Measurements from ENCODE around the gene IGF2.

- TF ChIP-seq ZNF776 (tag by site-specific recombination; IDR thresholded peaks at IDR 0.05; ENCODE audit: borderline replicate concordance) (no peak), CTCF (tag by site-specific recombination; IDR thresholded peaks at IDR 0.05) (no peak), ZNF10 (tag by site-specific recombination; IDR thresholded peaks at IDR 0.05) (no peak), ZBTB26 (tag by site-specific recombination; optimal IDR thresholded peaks at IDR 0.05) (no peak), TCF7L2 (IDR thresholded peaks at IDR 0.05; ENCODE audit: borderline replicate concordance, low read depth, low read length) (no peak), ATF2 (tag by site-specific recombination; IDR thresholded peaks at IDR 0.05; ENCODE audit: low read depth) (no peak), ZNF133 (tag by site-specific recombination; IDR thresholded peaks at IDR 0.05) (no peak), ZBTB49 (tag by site-specific recombination; IDR thresholded peaks at IDR 0.05; ENCODE audit: low read depth) (no peak)
These were observed 3.1 kb upstream of the IGF2 start for GRCh38 chr11:2142300-2142759.

All from HEK293 (cell line).